IMR-90 (cell line): ENCODE data around the gene MAT2B. TPM values are rescaled to one million over a fixed set of nuclear protein-coding genes. Genes with fewer than 3 reads are reported as not detected.

Source experiments
- ATAC-seq: fragments of 200-7000 bp; cut with Tn5 transposase; 2 replicates; pipeline ENCODE4 v1.9.1; 2020; ENCODE audit warnings: low read depth, mild to moderate bottlenecking, moderate library complexity
- BruUV-seq: library from RNA; stranded (reverse); fragments of 400-500 nt; replicated peaks from 2 replicates; lab custom pipeline; 2021; lab: Mats Ljungman, UMichigan
- CTCF ChIA-PET: fragments of 300-600 bp; formaldehyde crosslinking; extraction: SDS; loops from one replicate; lab custom pipeline; 2021; ENCODE audit warnings: antibody characterized with exemption; lab: Yijun Ruan, JAX
- POLR2A ChIA-PET: fragments of 300-600 bp; sonication (Branson Sonifier 250); formaldehyde crosslinking; loops from one replicate; lab custom pipeline; 2022; ENCODE audit warnings: antibody characterized with exemption; ENCODE audit not compliant: unreplicated experiment; lab: Charles Lee
- DNase-seq: peaks from one replicate; pipeline ENCODE4 v3.0.0; 2013
- H2AFZ ChIP-seq: replicated peaks from 2 replicates; pipeline ENCODE3; 2013; ENCODE audit warnings: low read length, mild to moderate bottlenecking; ENCODE audit not compliant: poor library complexity
- H2AK5ac ChIP-seq: 2 replicates; pipeline ENCODE4 v1.6.1; 2013; ENCODE audit warnings: low read depth, low read length, inconsistent platforms
- H2AK9ac ChIP-seq: replicated peaks from 2 replicates; pipeline ENCODE3; 2013; ENCODE audit warnings: mild to moderate bottlenecking, low read depth, low read length, moderate library complexity; ENCODE audit not compliant: poor library complexity
- H2BK120ac ChIP-seq: 2 replicates; pipeline ENCODE4 v1.6.1; 2013; ENCODE audit warnings: low read depth, low read length, inconsistent platforms
- H2BK15ac ChIP-seq: 3 replicates; pipeline ENCODE4 v1.6.1; 2013; ENCODE audit warnings: low read depth, low read length, inconsistent platforms
- H2BK20ac ChIP-seq: 2 replicates; pipeline ENCODE4 v1.6.1; 2013; ENCODE audit warnings: low read depth, mild to moderate bottlenecking, inconsistent platforms, low read length, moderate library complexity
- H2BK5ac ChIP-seq: 2 replicates; pipeline ENCODE4 v1.6.1; 2013; ENCODE audit warnings: mild to moderate bottlenecking, low read depth, low read length, inconsistent platforms; ENCODE audit not compliant: poor library complexity, severe bottlenecking
- H3K14ac ChIP-seq: replicated peaks from 2 replicates; pipeline ENCODE4 v1.6.1; 2013; ENCODE audit warnings: low read depth, low read length, inconsistent platforms
- H3K18ac ChIP-seq: 2 replicates; pipeline ENCODE4 v1.6.1; 2013; ENCODE audit warnings: low read depth, low read length, control low read depth
- H3K23ac ChIP-seq: 2 replicates; pipeline ENCODE4 v1.6.1; 2013; ENCODE audit warnings: low read depth, low read length, inconsistent platforms
- H3K27ac ChIP-seq: 2 replicates; pipeline ENCODE4 v1.5.1; 2013; ENCODE audit warnings: mild to moderate bottlenecking, control low read depth, low read length; ENCODE audit not compliant: insufficient read depth
- H3K27me3 ChIP-seq: 2 replicates; pipeline ENCODE4 v1.6.1; 2013; ENCODE audit warnings: low read length; ENCODE audit not compliant: control insufficient read depth, insufficient read depth
- H3K36me3 ChIP-seq: 2 replicates; pipeline ENCODE4 v1.6.1; 2013; ENCODE audit warnings: low read length, mixed read lengths; ENCODE audit not compliant: control insufficient read depth, insufficient read depth
- H3K4ac ChIP-seq: 2 replicates; pipeline ENCODE4 v1.6.1; 2013; ENCODE audit warnings: low read depth, low read length, inconsistent platforms
- H3K4me1 ChIP-seq: 2 replicates; pipeline ENCODE4 v1.6.1; 2013; ENCODE audit warnings: low read length, mixed read lengths; ENCODE audit not compliant: control insufficient read depth, insufficient read depth
- H3K4me2 ChIP-seq: 2 replicates; pipeline ENCODE4 v1.6.1; 2013; ENCODE audit warnings: low read depth, mild to moderate bottlenecking, control low read depth, low read length, moderate library complexity
- H3K4me3 ChIP-seq: 2 replicates; pipeline ENCODE4 v1.5.1; 2013; ENCODE audit warnings: low read depth, mild to moderate bottlenecking, control low read depth, low read length, moderate library complexity; ENCODE audit not compliant: insufficient read depth
- H3K56ac ChIP-seq: 2 replicates; pipeline ENCODE4 v1.6.1; 2013; ENCODE audit warnings: low read length, inconsistent platforms; ENCODE audit not compliant: insufficient read depth; ENCODE audit errors: extremely low read depth
- H3K79me1 ChIP-seq, 2 experiments: 2 replicates each; pipeline ENCODE4 v1.6.1; 2013; ENCODE audit warnings: low read length in 2 of 2, inconsistent platforms in 1 of 2, low read depth in 1 of 2
- H3K9ac ChIP-seq: 2 replicates; pipeline ENCODE4 v1.6.1; 2013; ENCODE audit warnings: low read depth, low read length, control low read depth
- H3K9me1 ChIP-seq: 2 replicates; pipeline ENCODE4 v1.6.1; 2013; ENCODE audit warnings: low read length, inconsistent platforms; ENCODE audit not compliant: insufficient read depth
- H3K9me3 ChIP-seq: 2 replicates; pipeline ENCODE4 v1.6.1; 2013; ENCODE audit warnings: low read length; ENCODE audit not compliant: control insufficient read depth, insufficient read depth
- H4K20me1 ChIP-seq: 2 replicates; pipeline ENCODE4 v1.6.1; 2013; ENCODE audit warnings: low read length, inconsistent platforms; ENCODE audit not compliant: insufficient read depth
- H4K5ac ChIP-seq: 2 replicates; pipeline ENCODE4 v1.6.1; 2013; ENCODE audit warnings: mild to moderate bottlenecking, low read depth, low read length, control low read depth
- H4K8ac ChIP-seq, 2 experiments: 2 replicates each; pipeline ENCODE4 v1.6.1; 2013; ENCODE audit warnings: low read depth in 2 of 2, low read length in 2 of 2, control low read depth in 1 of 2, inconsistent platforms in 1 of 2
- H4K91ac ChIP-seq: 2 replicates; pipeline ENCODE4 v1.6.1; 2013; ENCODE audit warnings: low read depth, low read length, inconsistent platforms; ENCODE audit not compliant: insufficient read depth
- RFX5 ChIP-seq: IDR thresholded peaks from 2 replicates; pipeline ENCODE4 v1.8.0; 2012; ENCODE audit warnings: low read depth, mild to moderate bottlenecking, low read length, moderate library complexity
- WGBS, 2 experiments: methylation state at CpG; one replicate each; pipeline versions ENCODE4 v1.1.5 to v1.1.7; 2013; ENCODE audit warnings: missing lambda C conversion rate in 2 of 2; ENCODE audit not compliant: insufficient read length in 1 of 2; ENCODE audit errors: extremely low coverage in 2 of 2; 5-methylcytosine and 5-hydroxymethylcytosine counted together
- dilution Hi-C: fragments of 300-500 bp; cut with HindIII; formaldehyde crosslinking; loops from one replicate; pipeline ENCODE4 v1.14.3; 2018; ENCODE audit warnings: low sequenced_read_pairs; ENCODE audit not compliant: unreplicated experiment
- in situ Hi-C: fragments of 300-500 bp; cut with MboI; formaldehyde crosslinking; loops from 3 replicates; pipeline ENCODE4 v1.14.3; 2019; ENCODE audit warnings: low sequenced_read_pairs, inconsistent platforms, mixed read lengths
- intact Hi-C: fragments of 100-400 bp; cut with micrococcal nuclease; formaldehyde crosslinking; loops from 2 replicates; pipeline ENCODE4 v1.10.0; 2022
- polyA plus RNA-seq, 3 experiments: library from polyadenylated mRNA; depleted of rRNA; stranded (reverse); fragments of >200 nt; gene quantifications; 2 replicates each; pipeline ENCODE4 v1.2.3, GENCODE V29; 2012; ENCODE audit warnings: low replicate concordance in 1 of 3
- total RNA-seq: library from RNA; depleted of rRNA; stranded (reverse); fragments of >200 nt; gene quantifications from 2 replicates; pipeline ENCODE4 v1.2.3, GENCODE V29; 2012

Gene MAT2B
- total and polyA plus RNA-seq, 2 of the 4 experiments (the other 2 are of a cell fraction), result 41.7 to 80.3 TPM

DNA sequence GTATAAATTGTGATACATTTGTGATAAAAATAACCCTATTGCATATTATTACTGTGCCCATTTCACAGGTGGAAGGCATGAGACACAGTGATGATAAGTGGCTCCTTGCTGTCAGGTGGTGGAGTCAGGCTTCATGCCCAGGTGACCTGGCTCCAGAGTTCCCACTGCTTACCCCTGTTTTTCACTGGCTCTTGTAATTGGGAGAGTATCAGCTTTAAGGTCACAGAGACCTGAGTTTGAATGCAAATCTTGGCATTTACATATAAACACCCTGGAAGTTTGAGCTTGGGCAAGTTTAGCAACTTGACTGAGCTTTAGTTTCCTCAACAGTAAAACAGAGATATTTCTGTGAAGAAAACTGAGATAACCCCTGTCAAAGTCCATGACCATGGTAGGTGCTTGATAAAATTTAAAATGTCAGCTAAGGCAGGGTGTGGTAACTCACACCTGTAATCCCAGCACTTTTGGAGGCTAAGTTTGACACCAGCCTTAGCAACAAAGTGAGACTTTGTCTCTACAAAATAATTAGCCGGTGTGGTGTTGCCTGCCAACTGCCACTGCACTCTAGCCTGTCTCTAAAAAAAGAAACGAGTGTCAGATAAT, 29.2 kb downstream of the MAT2B start:
- H3K4me2 ChIP-seq, result no peak overlapping the region
- no peak overlapping the region for H4K5ac ChIP-seq
- ChIA-PET POLR2A (no interaction called here), CTCF (no interaction called here)
- H3K4me3 ChIP-seq, result no peak overlapping the region
- H3K9me1 ChIP-seq, result no peaks in the 10 kb centered on the region
- no TSS peak for BruUV-seq
- H3K4ac ChIP-seq, result no peak overlapping the region
- H2BK120ac ChIP-seq, result no peak overlapping the region
- H3K27me3 ChIP-seq, result no peaks in the 10 kb centered on the region
- H2BK15ac ChIP-seq, result no peak overlapping the region
- no peak overlapping the region for H3K56ac ChIP-seq
- no peak for ATAC-seq
- H2BK5ac ChIP-seq, result no peak overlapping the region
- H3K18ac ChIP-seq, result no peak overlapping the region
- H2AFZ ChIP-seq, result no peak overlapping the region
- no peak overlapping the region for H4K91ac ChIP-seq
- WGBS, 2 experiments, result no CpG with 5 or more reads among the region's 2 CpGs
- no peaks in the 10 kb centered on the region for H3K9me3 ChIP-seq
- H2AK9ac ChIP-seq, result no peak overlapping the region
- H3K14ac ChIP-seq, result no peak overlapping the region
- H2BK20ac ChIP-seq, result no peak overlapping the region
- no peak overlapping the region for H3K27ac ChIP-seq
- no peak for TF ChIP-seq RFX5
- dilution Hi-C loops, result no loop called here
- in situ Hi-C loops, result no loop called here
- H3K4me1 ChIP-seq, result no peaks in the 10 kb centered on the region
- no peak overlapping the region for H4K8ac ChIP-seq
- no peak overlapping the region for H2AK5ac ChIP-seq
- no peak overlapping the region for H3K9ac ChIP-seq
- H3K23ac ChIP-seq, result no peak overlapping the region
- intact Hi-C loops, result no loop called here
- H4K20me1 ChIP-seq, result no peaks in the 10 kb centered on the region
- H3K79me1 ChIP-seq, result no peaks in the 10 kb centered on the region
- H3K36me3 ChIP-seq, result no peaks in the 10 kb centered on the region
- no peak for DNase-seq
